ENCODE measurements around the gene COPZ2.

GRCh38 chr17:48067245-48067644, 29.6 kb upstream of the COPZ2 start:
- no peak for TF ChIP-seq CTCF (conservative IDR thresholded peaks at IDR 0.05)
- no peak for TF ChIP-seq ZFX (IDR thresholded peaks at IDR 0.05)
